ENCODE data around the gene HOXB7.

- TF ChIP-seq POLR2A (IDR thresholded peaks at IDR 0.05; ENCODE audit: low read depth, low read length) (no peak), POLR2AphosphoS5 (IDR thresholded peaks at IDR 0.05; ENCODE audit: low read depth, low read length) (no peak), TAF1 (IDR thresholded peaks at IDR 0.05; ENCODE audit: borderline replicate concordance, low read depth, low read length) (no peak)
These were observed 2.3 kb upstream of the HOXB7 start for GRCh38 chr17:48612854-48613691.

Data from GM12892 (cell line).